ENCODE measurements around the gene SMIM38. TPM values are rescaled to one million over a fixed set of nuclear protein-coding genes. Genes with fewer than 3 reads are reported as not detected.

The SMIM38 gene
- total RNA-seq, 1 donor from 2014 or later, result not detected

DNA sequence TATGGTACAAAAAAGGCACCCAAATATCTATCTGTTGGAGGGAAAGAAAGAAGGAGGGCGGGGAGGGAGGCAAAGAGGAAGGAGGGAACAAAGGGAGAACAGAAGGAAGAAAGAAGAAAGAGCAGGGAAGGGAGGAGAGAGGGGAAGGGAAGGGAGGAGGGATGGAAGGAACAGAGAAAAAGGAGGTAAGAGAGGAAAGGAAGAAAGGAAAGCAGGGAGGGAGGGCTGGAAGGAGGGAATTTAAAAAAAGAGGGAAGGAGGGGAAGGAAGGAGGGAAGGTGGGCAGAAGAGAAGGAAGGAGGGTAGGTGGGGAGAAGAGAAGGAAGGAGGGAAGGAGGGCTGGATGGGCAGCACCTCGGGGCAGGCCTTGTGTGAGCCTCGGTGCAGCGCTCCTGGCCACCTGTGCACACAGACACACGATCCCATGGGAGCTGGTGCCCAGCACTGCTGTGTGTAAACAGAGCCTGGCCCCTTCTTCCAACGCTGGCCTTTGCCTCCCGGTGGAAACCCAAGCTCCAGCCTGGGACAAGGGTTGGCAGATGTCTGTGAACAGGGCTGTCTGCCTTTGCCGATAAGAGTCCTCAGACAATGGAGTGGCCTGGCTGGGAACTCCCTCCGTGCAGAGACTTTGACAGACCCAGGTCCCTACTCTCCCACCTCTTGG is 23.2 kb downstream of the SMIM38 start:
- Histone ChIP-seq H3K27me3 (ENCODE audit: control insufficient read depth, insufficient read depth, low read length) (peaks cover 7% of the 10 kb centered on the region), H3K4me3 (ENCODE audit: low read depth, low read length) (no peak overlapping the region), H3K36me3 (ENCODE audit: control insufficient read depth, insufficient read depth, low read length) (no peaks in the 10 kb centered on the region)
- no peak for TF ChIP-seq CTCF (IDR thresholded peaks at IDR 0.05; ENCODE audit: insufficient read depth, low read length, poor library complexity, severe bottlenecking)
- no peak for DNase-seq (ENCODE audit: low read depth)

GRCh38 chr11:69180226-69180625 is 24.5 kb downstream of the SMIM38 start:
- peaks cover 5% of the 10 kb centered on the region for H3K27me3 ChIP-seq (ENCODE audit: control insufficient read depth, insufficient read depth, low read length)
- DNase-seq (ENCODE audit: low read depth), result no peak
- no peak for TF ChIP-seq CTCF (IDR thresholded peaks at IDR 0.05; ENCODE audit: insufficient read depth, low read length, poor library complexity, severe bottlenecking)
- H3K36me3 ChIP-seq (ENCODE audit: control insufficient read depth, insufficient read depth, low read length), result no peaks in the 10 kb centered on the region
- no peak overlapping the region for H3K4me3 ChIP-seq (ENCODE audit: low read depth, low read length)

- DNase-seq (ENCODE audit: low read depth), result no peak
- peaks cover 5% of the 10 kb centered on the region for H3K27me3 ChIP-seq (ENCODE audit: control insufficient read depth, insufficient read depth, low read length)
- TF ChIP-seq CTCF (IDR thresholded peaks at IDR 0.05; ENCODE audit: insufficient read depth, low read length, poor library complexity, severe bottlenecking), result no peak
- H3K36me3 ChIP-seq (ENCODE audit: control insufficient read depth, insufficient read depth, low read length), result no peaks in the 10 kb centered on the region
- H3K4me3 ChIP-seq (ENCODE audit: low read depth, low read length), result no peak overlapping the region
Observed at GRCh38 chr11:69180726-69181125, 25.0 kb downstream of the SMIM38 start.

- DNase-seq (ENCODE audit: low read depth), result no peak
- TF ChIP-seq CTCF (IDR thresholded peaks at IDR 0.05; ENCODE audit: insufficient read depth, low read length, poor library complexity, severe bottlenecking), result no peak
- Histone ChIP-seq H3K36me3 (ENCODE audit: control insufficient read depth, insufficient read depth, low read length) (no peaks in the 10 kb centered on the region), H3K4me3 (ENCODE audit: low read depth, low read length) (no peak overlapping the region), H3K27me3 (ENCODE audit: control insufficient read depth, insufficient read depth, low read length) (peaks cover 5% of the 10 kb centered on the region)
Observed at GRCh38 chr11:69183613-69184012, 27.9 kb downstream of the SMIM38 start.

GRCh38 chr11:69186316-69187260 is 30.9 kb downstream of the SMIM38 start:
- Histone ChIP-seq H3K4me3 (ENCODE audit: low read depth, low read length) (no peak overlapping the region), H3K27me3 (ENCODE audit: control insufficient read depth, insufficient read depth, low read length) (no peaks in the 10 kb centered on the region), H3K36me3 (ENCODE audit: control insufficient read depth, insufficient read depth, low read length) (no peaks in the 10 kb centered on the region)
- no peak for DNase-seq (ENCODE audit: low read depth)
- peak; percentile 1 for TF ChIP-seq CTCF (IDR thresholded peaks at IDR 0.05; ENCODE audit: insufficient read depth, low read length, poor library complexity, severe bottlenecking)
